Effector memory CD4-positive, alpha-beta T cell (primary cell): ENCODE results near the gene IFNK.

Experiments
- DNase-seq, 3 donors: peaks; one replicate each; pipeline ENCODE4 v3.0.0-alpha.2; 2020
- H3K27ac ChIP-seq: 2 replicates; pipeline ENCODE4 v1.7.0; 2013; ENCODE audit warnings: mild to moderate bottlenecking, low read length, moderate library complexity; ENCODE audit not compliant: insufficient read depth, poor library complexity, severe bottlenecking
- H3K27me3 ChIP-seq: replicated peaks from 2 replicates; pipeline ENCODE4 v1.7.0; 2013; ENCODE audit warnings: mild to moderate bottlenecking, low read length; ENCODE audit not compliant: insufficient read depth, control insufficient read depth, poor library complexity, severe bottlenecking
- H3K36me3 ChIP-seq: 2 replicates; pipeline ENCODE4 v1.7.0; 2013; ENCODE audit warnings: mild to moderate bottlenecking, low read length, moderate library complexity; ENCODE audit not compliant: control insufficient read depth, insufficient read depth
- H3K4me1 ChIP-seq: 2 replicates; pipeline ENCODE4 v1.7.0; 2013; ENCODE audit warnings: low read length, mild to moderate bottlenecking; ENCODE audit not compliant: control insufficient read depth, insufficient read depth, poor library complexity, severe bottlenecking
- H3K4me3 ChIP-seq: 2 replicates; pipeline ENCODE4 v1.7.0; 2013; ENCODE audit warnings: low read length, low read depth, mild to moderate bottlenecking; ENCODE audit not compliant: insufficient read depth, poor library complexity, severe bottlenecking
- H3K9me3 ChIP-seq: 2 replicates; pipeline ENCODE4 v1.7.0; 2013; ENCODE audit warnings: mild to moderate bottlenecking, low read length, moderate library complexity; ENCODE audit not compliant: control insufficient read depth

Gene IFNK

GRCh38 chr9:27536168-27536567 lies 12.1 kb downstream of the IFNK start:
- Histone ChIP-seq H3K4me1 (no peaks in the 10 kb centered on the region), H3K36me3 (no peaks in the 10 kb centered on the region), H3K4me3 (no peak overlapping the region), H3K27ac (no peak overlapping the region), H3K27me3 (no peaks in the 10 kb centered on the region), H3K9me3 (no peaks in the 10 kb centered on the region)
- no peak for DNase-seq

- no peaks in the 10 kb centered on the region for H3K36me3 ChIP-seq
- H3K27me3 ChIP-seq = no peaks in the 10 kb centered on the region
- H3K4me3 ChIP-seq = no peak overlapping the region
- H3K9me3 ChIP-seq = no peaks in the 10 kb centered on the region
- DNase-seq = no peak
- H3K27ac ChIP-seq = no peak overlapping the region
- no peaks in the 10 kb centered on the region for H3K4me1 ChIP-seq
Measured at GRCh38 chr9:27537027-27537435, 12.9 kb downstream of the IFNK start.

- H3K27me3 ChIP-seq = no peaks in the 10 kb centered on the region
- no peak overlapping the region for H3K27ac ChIP-seq
- H3K9me3 ChIP-seq = no peaks in the 10 kb centered on the region
- H3K36me3 ChIP-seq = peaks cover 4% of the 10 kb centered on the region
- no peak overlapping the region for H3K4me3 ChIP-seq
- no peaks in the 10 kb centered on the region for H3K4me1 ChIP-seq
- DNase-seq = no peak
Measured at GRCh38 chr9:27537756-27538155, 13.7 kb downstream of the IFNK start.

- no peak overlapping the region for H3K4me3 ChIP-seq
- H3K9me3 ChIP-seq = no peaks in the 10 kb centered on the region
- no peak for DNase-seq
- H3K36me3 ChIP-seq = peaks cover 4% of the 10 kb centered on the region
- no peaks in the 10 kb centered on the region for H3K4me1 ChIP-seq
- no peak overlapping the region for H3K27ac ChIP-seq
- H3K27me3 ChIP-seq = no peaks in the 10 kb centered on the region
Measured at GRCh38 chr9:27538647-27539046, 14.6 kb downstream of the IFNK start.

GRCh38 chr9:27539479-27540441 lies 15.7 kb downstream of the IFNK start:
- Histone ChIP-seq H3K36me3 (peaks cover 4% of the 10 kb centered on the region), H3K4me1 (no peaks in the 10 kb centered on the region), H3K27ac (no peak overlapping the region), H3K9me3 (no peaks in the 10 kb centered on the region), H3K27me3 (no peaks in the 10 kb centered on the region), H3K4me3 (no peak overlapping the region)
- no peak for DNase-seq

- DNase-seq = no peak
- no peak overlapping the region for H3K27ac ChIP-seq
- no peaks in the 10 kb centered on the region for H3K4me1 ChIP-seq
- H3K4me3 ChIP-seq = no peak overlapping the region
- H3K27me3 ChIP-seq = no peaks in the 10 kb centered on the region
- peaks cover 4% of the 10 kb centered on the region for H3K36me3 ChIP-seq
- no peaks in the 10 kb centered on the region for H3K9me3 ChIP-seq
Measured at GRCh38 chr9:27540502-27540901, 16.4 kb downstream of the IFNK start.

- H3K27me3 ChIP-seq = no peaks in the 10 kb centered on the region
- DNase-seq = no peak
- no peak overlapping the region for H3K27ac ChIP-seq
- no peak overlapping the region for H3K4me3 ChIP-seq
- no peaks in the 10 kb centered on the region for H3K4me1 ChIP-seq
- H3K36me3 ChIP-seq = peaks cover 4% of the 10 kb centered on the region
- no peaks in the 10 kb centered on the region for H3K9me3 ChIP-seq
Measured at GRCh38 chr9:27541740-27542139, 17.6 kb downstream of the IFNK start.

- H3K4me1 ChIP-seq = no peaks in the 10 kb centered on the region
- H3K36me3 ChIP-seq = peaks cover 4% of the 10 kb centered on the region
Measured at GRCh38 chr9:27542508-27542907, 18.4 kb downstream of the IFNK start.

GRCh38 chr9:27545471-27545870 lies 21.4 kb downstream of the IFNK start:
- peaks cover 11% of the 10 kb centered on the region for H3K36me3 ChIP-seq
- no peak overlapping the region for H3K27ac ChIP-seq
- no peaks in the 10 kb centered on the region for H3K4me1 ChIP-seq
- no peaks in the 10 kb centered on the region for H3K27me3 ChIP-seq
- no peak overlapping the region for H3K4me3 ChIP-seq
- no peak for DNase-seq
- H3K9me3 ChIP-seq = no peaks in the 10 kb centered on the region

More at GRCh38 chr9:27542508-27542907, 18.4 kb downstream of the IFNK start:
- DNase-seq = no peak
- Histone ChIP-seq H3K27me3 (no peaks in the 10 kb centered on the region), H3K27ac (no peak overlapping the region), H3K9me3 (no peaks in the 10 kb centered on the region), H3K4me3 (no peak overlapping the region)

GRCh38 chr9:27548055-27548741 lies 24.1 kb downstream of the IFNK start:
- Histone ChIP-seq H3K4me3 (no peak overlapping the region), H3K27ac (no peak overlapping the region), H3K9me3 (no peaks in the 10 kb centered on the region), H3K36me3 (peaks cover 8% of the 10 kb centered on the region), H3K4me1 (no peaks in the 10 kb centered on the region), H3K27me3 (no peaks in the 10 kb centered on the region)
- no peak for DNase-seq
